NK-92 (cell line): ENCODE measurements around the gene ANTXRL.
"Not testable (repeated sequence)": the region's sequence is repeated elsewhere in the genome, so short reads cannot be mapped to it uniquely, and the experiment has no call there.

ENCODE experiments used
- DNase-seq: peaks from one replicate; lab custom pipeline; 2025; ENCODE audit not compliant: unreplicated experiment; lab: John Stamatoyannopoulos, UW

Gene ANTXRL

GRCh38 chr10:46293832-46294640, 7.2 kb downstream of the ANTXRL start:
- DNase-seq: no peak

- no peak for DNase-seq
These were observed 7.9 kb downstream of the ANTXRL start for GRCh38 chr10:46294641-46295220.

- not testable (repeated sequence) for DNase-seq
These were observed 8.7 kb downstream of the ANTXRL start for GRCh38 chr10:46295350-46296010.

DNA sequence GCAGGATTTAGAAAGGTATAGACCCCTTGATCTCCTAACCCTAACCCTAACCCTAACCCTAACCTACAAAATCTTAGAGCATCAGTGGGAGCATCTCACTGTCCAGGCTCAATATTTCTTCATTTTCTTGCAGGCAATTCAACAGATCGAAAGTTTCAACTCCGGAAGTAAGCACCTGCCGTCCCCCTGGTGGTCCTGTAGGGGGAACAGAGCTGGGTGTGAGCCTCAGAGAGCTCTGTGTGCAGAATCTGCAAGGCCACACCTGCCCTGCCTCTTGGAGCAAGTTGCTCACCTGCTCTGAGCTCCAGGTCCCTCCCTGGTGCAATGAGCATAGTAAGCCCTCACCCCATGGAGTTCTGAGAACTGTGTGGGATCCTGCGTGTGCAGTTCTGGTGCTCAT, 9.3 kb downstream of the ANTXRL start:
- DNase-seq: not testable (repeated sequence)

DNA sequence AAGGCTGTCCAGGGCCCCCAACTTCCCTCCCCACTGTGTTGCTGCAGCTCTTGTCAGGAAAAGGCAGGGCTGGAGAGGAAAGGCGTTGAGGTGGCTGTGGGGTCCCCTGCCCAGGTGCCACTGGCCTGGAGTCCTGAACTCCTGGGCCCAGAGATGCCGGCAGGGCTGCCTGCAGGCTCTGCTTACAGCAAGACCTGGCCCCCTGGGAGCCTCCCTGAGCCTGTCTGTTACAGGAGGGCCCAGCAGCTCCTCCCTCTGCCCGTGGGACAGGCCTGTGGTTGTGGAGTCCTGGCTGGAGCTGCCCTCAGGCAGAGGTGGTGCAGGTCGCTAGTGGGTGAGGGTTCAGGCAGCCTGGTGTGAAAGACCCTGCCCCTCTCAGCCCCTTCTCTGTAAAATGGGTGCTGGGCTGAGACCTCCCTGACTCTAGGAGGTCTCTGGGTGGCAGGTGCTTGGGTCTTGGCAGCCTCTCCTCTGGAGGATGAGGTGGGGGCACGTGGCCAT, 9.9 kb downstream of the ANTXRL start:
- DNase-seq: no peak

DNA sequence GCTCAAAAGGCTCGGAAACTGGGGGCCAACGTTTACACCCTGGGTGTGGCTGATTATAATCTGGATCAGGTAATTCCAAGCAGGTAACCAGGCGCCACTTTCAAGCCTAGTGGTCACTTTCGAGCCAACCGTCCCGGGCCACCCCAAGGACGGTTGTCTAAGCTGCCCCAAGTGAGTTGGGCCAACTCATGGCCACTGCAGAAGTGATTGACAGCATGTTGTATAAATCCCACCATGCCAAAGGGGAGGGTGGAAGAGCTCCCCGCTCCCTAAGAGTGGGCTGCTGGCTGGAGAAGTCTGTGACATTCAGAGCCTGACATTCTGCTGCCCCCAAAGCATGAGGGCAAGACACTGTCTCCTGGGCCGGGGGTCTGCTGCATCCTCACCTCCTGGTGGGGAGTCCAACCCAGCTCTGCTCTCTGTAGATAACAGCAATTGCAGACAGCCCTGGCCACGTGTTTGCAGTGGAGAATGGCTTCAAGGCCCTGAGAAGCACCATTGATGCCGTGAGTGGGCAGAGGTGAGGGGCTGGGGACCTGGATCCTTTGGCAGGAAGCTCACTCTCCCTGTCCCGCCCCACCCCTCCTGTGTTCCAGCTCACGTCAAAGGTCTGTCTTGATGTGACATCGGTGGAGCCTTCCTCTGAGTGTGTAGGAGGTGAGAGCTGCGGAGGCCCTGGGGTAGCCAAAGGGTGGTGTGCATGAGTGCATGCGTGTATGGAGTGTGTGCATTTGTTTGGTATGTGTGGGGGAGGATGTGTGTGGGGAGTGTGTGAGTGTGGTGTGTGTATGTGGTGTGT, 10.8 kb downstream of the ANTXRL start:
- DNase-seq: no peak

- no peak for DNase-seq
These were observed 11.9 kb downstream of the ANTXRL start for GRCh38 chr10:46298477-46299285.

- no peak for DNase-seq
These were observed 12.4 kb downstream of the ANTXRL start for GRCh38 chr10:46299286-46299535.

DNA sequence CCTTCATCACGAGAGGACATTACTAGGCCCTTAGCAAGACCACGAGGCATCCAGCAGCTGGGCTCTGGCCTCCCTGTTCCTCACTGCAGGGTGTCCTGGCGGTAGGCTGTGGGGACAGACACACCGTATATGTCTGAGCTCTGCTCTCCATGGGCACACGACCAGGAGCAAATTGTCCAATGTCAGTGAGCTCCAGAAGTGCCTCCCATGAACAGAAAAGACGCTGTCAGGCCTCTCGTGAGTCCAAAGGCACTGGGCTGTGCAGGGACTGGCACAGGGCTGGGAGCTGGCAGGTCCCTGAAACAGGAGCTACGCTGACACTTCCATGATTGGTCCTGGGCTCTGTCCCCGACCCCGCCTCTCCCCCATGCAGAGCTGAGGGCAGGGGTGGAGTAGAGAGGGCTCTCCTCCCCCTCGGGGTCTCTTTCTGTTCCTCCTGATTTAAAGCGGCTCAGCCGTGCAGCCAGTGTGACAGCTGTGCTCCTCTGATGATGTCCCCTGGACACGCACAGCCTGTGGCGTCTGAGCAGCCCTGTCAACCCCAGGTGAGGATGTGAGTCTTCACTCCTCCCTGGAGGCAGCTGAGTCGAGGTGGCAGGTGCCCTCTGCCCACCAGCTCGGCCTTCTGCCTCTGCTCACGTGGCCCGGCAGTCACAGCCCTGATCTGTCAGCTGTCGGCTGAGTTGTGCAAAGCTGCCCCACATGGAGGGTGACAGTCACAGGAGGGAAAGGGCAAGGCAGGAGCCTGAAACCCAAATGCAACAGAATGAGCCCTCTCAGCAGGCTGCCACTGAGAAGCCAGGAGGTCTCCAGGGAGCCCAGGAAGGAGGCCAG, 13.0 kb downstream of the ANTXRL start:
- DNase-seq: no peak

DNA sequence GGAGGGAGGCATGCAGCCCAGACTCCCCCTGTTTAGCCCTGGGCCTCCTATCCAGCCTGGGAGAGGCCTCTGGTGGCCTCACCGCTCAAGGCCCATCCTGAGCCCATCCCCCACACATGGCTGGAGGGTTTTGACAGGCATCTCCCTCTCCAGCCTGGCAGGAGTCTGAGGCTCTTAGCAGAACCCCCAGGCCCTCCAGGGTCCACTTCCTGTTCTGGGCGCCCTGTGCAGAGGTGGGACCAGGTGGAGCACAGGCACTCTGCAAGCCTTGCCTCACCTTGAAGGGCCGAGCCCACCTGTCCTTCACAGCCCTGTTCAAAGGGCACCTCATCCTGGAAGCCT, 13.5 kb downstream of the ANTXRL start:
- DNase-seq: not testable (repeated sequence)

DNA sequence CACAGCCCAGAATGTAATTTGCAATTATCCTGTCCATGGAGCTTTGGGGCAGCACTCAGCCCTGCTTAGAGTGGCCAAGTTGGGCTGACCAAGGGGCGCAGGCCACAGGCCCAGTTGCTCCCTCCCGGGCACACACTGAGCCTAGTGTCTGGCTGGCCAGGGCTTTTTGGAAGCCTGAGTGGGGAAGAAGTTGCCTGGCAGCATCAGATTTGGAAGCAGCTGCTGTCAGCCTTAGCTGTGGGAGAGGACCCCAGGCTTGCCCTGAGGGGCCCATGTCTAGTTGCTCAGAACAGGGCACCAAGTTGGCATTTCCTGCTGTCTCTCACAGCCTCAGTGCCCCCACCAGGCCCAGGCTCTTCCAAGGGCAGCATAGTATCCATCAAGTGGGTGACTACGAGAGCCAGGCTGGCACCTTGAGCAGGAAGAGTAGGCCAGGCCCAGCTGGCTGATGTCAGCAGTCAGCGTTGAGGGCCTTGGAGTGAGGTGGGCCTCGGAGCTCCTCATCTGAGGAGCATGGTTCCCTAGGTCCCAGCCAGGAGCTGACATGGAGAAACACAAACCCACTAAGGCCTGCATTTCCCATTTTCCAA, 14.4 kb downstream of the ANTXRL start:
- no peak for DNase-seq

- no peak for DNase-seq
These were observed 15.1 kb downstream of the ANTXRL start for GRCh38 chr10:46301721-46302479.

DNA sequence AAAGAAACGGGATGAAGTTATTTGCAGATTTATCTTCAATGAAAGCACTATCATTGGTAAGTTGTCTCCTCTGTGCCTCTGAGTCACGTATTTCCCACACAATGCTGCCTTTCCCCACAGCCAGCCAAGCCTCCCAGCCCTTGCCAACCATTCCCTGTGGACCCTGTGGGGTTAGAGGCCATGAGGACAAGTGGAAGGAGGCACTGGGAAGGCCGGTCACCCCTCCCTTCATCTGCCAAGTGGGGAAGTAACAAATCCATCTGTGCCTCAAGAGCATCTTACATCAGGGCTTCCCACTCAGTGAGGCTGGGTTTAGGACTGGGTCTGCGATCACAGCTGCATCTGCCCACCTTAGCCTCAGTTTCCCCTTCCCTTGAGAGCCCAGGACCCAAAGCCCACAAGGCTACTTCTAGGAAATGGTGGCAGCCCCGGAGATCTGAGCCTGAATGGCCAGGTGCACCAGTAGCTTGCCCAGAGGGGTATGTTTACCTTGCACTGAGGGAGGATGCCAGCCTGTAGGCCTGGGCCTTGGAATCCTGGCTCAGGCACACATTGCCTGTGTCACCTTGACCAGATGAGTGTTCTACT, 16.1 kb downstream of the ANTXRL start:
- not testable (repeated sequence) for DNase-seq

DNA sequence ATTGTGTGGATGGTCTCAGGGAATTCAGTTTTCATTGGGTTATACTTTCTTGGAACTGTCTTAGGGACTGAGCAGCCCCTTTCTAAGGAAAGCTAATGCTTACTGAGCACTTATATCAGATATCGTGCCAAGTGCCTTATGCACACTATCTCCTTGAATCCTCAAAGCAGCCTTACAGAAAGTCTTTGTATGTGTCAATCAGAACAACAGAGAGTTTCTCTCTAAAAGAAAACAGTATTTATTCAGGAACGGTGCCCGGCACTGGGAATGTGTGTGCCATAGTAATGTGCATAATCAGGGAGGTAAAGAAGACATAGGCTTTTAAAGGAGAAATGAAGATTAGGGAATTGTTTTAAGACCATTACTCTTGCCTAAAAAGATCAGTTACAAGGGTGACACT, 17.3 kb downstream of the ANTXRL start:
- DNase-seq: no peak

GRCh38 chr10:46304671-46305070, 17.9 kb downstream of the ANTXRL start:
- DNase-seq: not testable (repeated sequence)

DNA sequence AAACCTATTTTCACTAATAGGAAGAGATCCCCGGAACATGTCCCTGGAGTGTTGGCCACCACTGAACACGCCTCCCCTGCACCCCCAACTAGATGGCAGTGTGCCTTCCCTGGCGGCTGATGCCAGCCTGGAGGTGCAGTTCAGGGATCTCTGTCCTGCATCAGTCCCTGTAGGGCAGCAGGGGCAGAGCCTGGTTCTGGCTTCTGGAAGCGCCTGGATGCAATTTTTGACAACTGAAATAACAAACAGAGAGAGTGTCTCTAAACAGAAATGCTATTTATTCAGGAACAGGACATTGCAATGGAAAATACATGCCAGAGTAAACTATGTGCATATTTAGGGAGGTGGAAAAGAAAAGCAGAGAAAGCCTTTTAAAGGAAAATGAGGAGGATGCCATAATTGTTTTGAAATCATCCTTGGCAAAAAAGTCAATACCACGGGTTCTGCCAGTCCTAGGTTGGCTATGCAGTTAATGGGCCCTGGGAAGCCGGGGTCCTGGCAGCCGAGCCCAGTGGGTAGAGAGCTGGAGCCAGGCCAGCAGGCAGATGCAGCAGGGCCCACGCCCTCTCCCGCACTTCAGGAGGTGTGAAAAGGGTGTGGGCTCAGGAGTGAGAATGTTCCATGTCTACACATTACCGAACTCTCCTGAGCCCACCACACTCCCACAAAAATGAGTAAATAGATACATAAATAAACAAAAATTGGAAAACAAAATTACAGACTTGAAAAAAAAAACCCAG, 18.5 kb downstream of the ANTXRL start:
- no peak for DNase-seq

- DNase-seq: no peak
These were observed 19.2 kb downstream of the ANTXRL start for GRCh38 chr10:46305986-46306385.
